HG03575 (cell line): ENCODE results near the gene SPINDOC.

Experiments
- ATAC-seq: cut with Tn5 transposase; IDR thresholded peaks from one replicate; pipeline ENCODE4 v1.9.1; 2021; ENCODE audit not compliant: unreplicated experiment, insufficient number of reproducible peaks, low FRiP score; ENCODE audit errors: extremely low read depth

The SPINDOC gene

GRCh38 chr11:63826471-63827190, 13.4 kb downstream of the SPINDOC start:
- no peak for ATAC-seq

- ATAC-seq, result no peak
These were observed 16.7 kb downstream of the SPINDOC start for GRCh38 chr11:63829823-63830489.

- no peak for ATAC-seq
These were observed 18.1 kb downstream of the SPINDOC start for GRCh38 chr11:63831326-63831725.

- no peak for ATAC-seq
These were observed 19.1 kb downstream of the SPINDOC start for GRCh38 chr11:63832336-63832735.

GRCh38 chr11:63833048-63833447, 19.8 kb downstream of the SPINDOC start:
- ATAC-seq, result no peak

GRCh38 chr11:63834535-63835157, 21.4 kb downstream of the SPINDOC start:
- no peak for ATAC-seq

- no peak for ATAC-seq
These were observed 21.9 kb downstream of the SPINDOC start for GRCh38 chr11:63835158-63835545.

- no peak for ATAC-seq
These were observed 23.9 kb downstream of the SPINDOC start for GRCh38 chr11:63837027-63837688.

- no peak for ATAC-seq
These were observed 24.5 kb downstream of the SPINDOC start for GRCh38 chr11:63837739-63838138.

- ATAC-seq, result no peak
These were observed 25.0 kb downstream of the SPINDOC start for GRCh38 chr11:63838150-63838677.

- peak; percentile 31 for ATAC-seq
These were observed 25.6 kb downstream of the SPINDOC start, which contains the start of gene MARK2 for GRCh38 chr11:63838678-63839507. MARK2 (plus strand) TSS chr11:63839110; CDS start chr11:63839507, 397 bp downstream.

GRCh38 chr11:63839508-63840355, 26.5 kb downstream of the SPINDOC start:
- ATAC-seq, result no peak

- ATAC-seq, result no peak
These were observed 27.3 kb downstream of the SPINDOC start for GRCh38 chr11:63840356-63841060.

GRCh38 chr11:63841554-63841953, 28.3 kb downstream of the SPINDOC start:
- ATAC-seq, result no peak

GRCh38 chr11:63843041-63843440, 29.8 kb downstream of the SPINDOC start:
- no peak for ATAC-seq

- no peak for ATAC-seq
These were observed 31.6 kb downstream of the SPINDOC start for GRCh38 chr11:63844836-63845235.

- ATAC-seq, result no peak
These were observed 32.0 kb downstream of the SPINDOC start for GRCh38 chr11:63845303-63845702.
